ENCODE results near the gene MCTP2.
"Not testable (repeated sequence)": the region's sequence is repeated elsewhere in the genome, so short reads cannot be mapped to it uniquely, and the experiment has no call there.

MCTP2 gene

GRCh38 chr15:94446441-94446840 is 215.1 kb downstream of the MCTP2 start:
- DNase-seq (ENCODE audit: low read depth in 2 of 2), result no peak

- DNase-seq (ENCODE audit: low read depth in 2 of 2), result no peak
These were observed 220.1 kb downstream of the MCTP2 start for GRCh38 chr15:94451466-94451865.

GRCh38 chr15:94453227-94453988 is 222.0 kb downstream of the MCTP2 start:
- no peak for DNase-seq (ENCODE audit: low read depth in 2 of 2)

GRCh38 chr15:94455297-94455696 is 223.9 kb downstream of the MCTP2 start:
- DNase-seq (ENCODE audit: low read depth in 2 of 2), result no peak

- DNase-seq (ENCODE audit: low read depth in 2 of 2), result no peak
These were observed 224.9 kb downstream of the MCTP2 start for GRCh38 chr15:94456226-94456625.

GRCh38 chr15:94457661-94458060 is 226.3 kb downstream of the MCTP2 start:
- no peak for DNase-seq (ENCODE audit: low read depth in 2 of 2)

- no peak for DNase-seq (ENCODE audit: low read depth in 2 of 2)
These were observed 229.3 kb downstream of the MCTP2 start for GRCh38 chr15:94460624-94461023.

GRCh38 chr15:94467034-94467433 is 235.7 kb downstream of the MCTP2 start:
- DNase-seq (ENCODE audit: low read depth in 2 of 2), result no peak

GRCh38 chr15:94470492-94470891 is 239.1 kb downstream of the MCTP2 start:
- no peak for DNase-seq (ENCODE audit: low read depth in 2 of 2)

GRCh38 chr15:94476686-94477085 is 245.3 kb downstream of the MCTP2 start:
- no peak for DNase-seq (ENCODE audit: low read depth in 2 of 2)

- DNase-seq (ENCODE audit: low read depth in 2 of 2), result no peak
These were observed 246.7 kb downstream of the MCTP2 start for GRCh38 chr15:94477913-94478553.

GRCh38 chr15:94478763-94479162 is 247.4 kb downstream of the MCTP2 start:
- DNase-seq (ENCODE audit: low read depth in 2 of 2), result no peak

GRCh38 chr15:94480289-94480834 is 249.0 kb downstream of the MCTP2 start:
- DNase-seq (ENCODE audit: low read depth in 2 of 2), result no peak

GRCh38 chr15:94485148-94485719 is 253.9 kb downstream of the MCTP2 start:
- DNase-seq (ENCODE audit: low read depth in 2 of 2), result no peak

- DNase-seq (ENCODE audit: low read depth in 2 of 2), result no peak
These were observed 256.3 kb downstream of the MCTP2 start for GRCh38 chr15:94487635-94488034.

GRCh38 chr15:94493176-94493575 is 261.8 kb downstream of the MCTP2 start:
- DNase-seq (ENCODE audit: low read depth in 2 of 2), result no peak

- not testable (repeated sequence) for DNase-seq (ENCODE audit: low read depth in 2 of 2)
These were observed 262.2 kb downstream of the MCTP2 start for GRCh38 chr15:94493586-94493985.

- no peak for DNase-seq (ENCODE audit: low read depth in 2 of 2)
These were observed 263.4 kb downstream of the MCTP2 start for GRCh38 chr15:94494732-94495131.

GRCh38 chr15:94503293-94503692 is 271.9 kb downstream of the MCTP2 start:
- no peak for DNase-seq (ENCODE audit: low read depth in 2 of 2)

GRCh38 chr15:94509259-94509658 is 277.9 kb downstream of the MCTP2 start:
- DNase-seq (ENCODE audit: low read depth in 2 of 2), result no peak

GRCh38 chr15:94522125-94522524 is 290.8 kb downstream of the MCTP2 start:
- DNase-seq (ENCODE audit: low read depth in 2 of 2), result no peak

- DNase-seq (ENCODE audit: low read depth in 2 of 2), result no peak
These were observed 292.5 kb downstream of the MCTP2 start for GRCh38 chr15:94523873-94524272.

- DNase-seq (ENCODE audit: low read depth in 2 of 2), result no peak
These were observed 293.2 kb downstream of the MCTP2 start for GRCh38 chr15:94524565-94524964.

Measured in stimulated activated CD8-positive, alpha-beta memory T cell treated with anti-CD3 and anti-CD28 coated beads, Interleukin-2, amount 100 ng/mL, for 48 hours (primary cell).